HG03095 (cell line): ENCODE results near the gene DLX6.

Source experiments
- ATAC-seq: cut with Tn5 transposase; IDR thresholded peaks from one replicate; pipeline ENCODE4 v1.9.1; 2021; ENCODE audit warnings: moderate library complexity; ENCODE audit not compliant: unreplicated experiment

Gene DLX6

DNA sequence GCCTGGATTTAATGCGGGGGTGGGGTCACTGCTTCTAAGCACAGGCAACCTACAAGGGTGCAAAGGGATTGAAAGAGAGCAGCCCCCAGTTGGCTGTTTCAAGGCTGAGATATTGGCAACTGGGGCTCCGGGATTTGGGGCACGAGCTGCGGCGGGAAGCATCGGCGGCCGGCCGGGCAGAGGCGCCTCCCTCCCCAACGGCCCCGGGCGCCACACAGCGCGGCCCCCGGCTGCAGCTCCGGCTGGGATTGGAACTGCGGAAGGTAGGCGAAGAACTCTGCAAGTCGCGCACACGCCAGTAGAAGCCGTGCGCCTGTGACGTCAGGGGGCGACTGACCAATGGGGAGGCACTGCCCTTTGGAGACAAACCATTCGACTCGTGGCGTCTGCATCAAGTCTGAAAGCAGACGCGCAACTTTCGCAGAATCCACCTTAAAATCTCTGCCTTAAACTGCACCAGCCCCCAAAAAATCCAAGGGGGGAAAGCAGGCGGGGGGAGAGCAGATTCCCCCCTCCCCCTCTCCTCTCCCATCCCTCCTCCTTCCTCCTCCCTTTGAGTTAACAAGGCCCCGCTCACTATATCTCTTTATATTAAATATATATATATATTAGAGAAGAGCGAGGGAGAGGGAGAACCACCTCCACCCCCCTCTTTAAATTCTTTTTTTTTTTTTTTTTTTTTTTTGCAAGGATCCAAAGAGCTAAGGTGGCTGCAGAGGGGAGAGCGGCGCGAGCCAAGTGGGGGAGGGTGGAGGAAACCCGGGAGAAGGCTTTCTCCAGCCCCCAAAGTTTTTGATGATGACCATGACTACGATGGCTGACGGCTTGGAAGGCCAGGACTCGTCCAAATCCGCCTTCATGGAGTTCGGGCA lies at the start of gene DLX6:
Gene DLX6, plus strand, starts transcription at position 371 of the 872 bp plus-strand sequence. Its CDS starts 425 bp downstream, at position 796.
- no peak for ATAC-seq

DNA sequence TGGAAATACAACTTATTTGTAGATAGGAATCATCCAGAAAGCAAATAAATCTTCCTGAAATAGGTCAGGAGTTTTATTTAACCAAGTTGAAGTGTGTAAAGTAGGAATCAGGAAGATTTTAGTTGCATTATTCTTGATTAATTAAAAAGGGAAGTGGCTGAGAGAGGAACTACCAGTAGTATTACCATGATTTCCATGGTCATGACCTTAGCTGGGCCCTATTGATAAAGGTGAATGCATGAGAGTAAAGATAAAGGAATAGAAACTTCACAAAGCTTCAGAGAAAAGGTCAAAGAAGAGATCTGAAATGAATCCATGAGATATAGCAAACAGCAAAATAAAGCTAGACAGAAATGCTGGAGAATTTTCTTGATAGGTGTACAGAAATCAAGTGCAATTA lies 46.2 kb upstream of the DLX6 start:
- ATAC-seq: no peak

DNA sequence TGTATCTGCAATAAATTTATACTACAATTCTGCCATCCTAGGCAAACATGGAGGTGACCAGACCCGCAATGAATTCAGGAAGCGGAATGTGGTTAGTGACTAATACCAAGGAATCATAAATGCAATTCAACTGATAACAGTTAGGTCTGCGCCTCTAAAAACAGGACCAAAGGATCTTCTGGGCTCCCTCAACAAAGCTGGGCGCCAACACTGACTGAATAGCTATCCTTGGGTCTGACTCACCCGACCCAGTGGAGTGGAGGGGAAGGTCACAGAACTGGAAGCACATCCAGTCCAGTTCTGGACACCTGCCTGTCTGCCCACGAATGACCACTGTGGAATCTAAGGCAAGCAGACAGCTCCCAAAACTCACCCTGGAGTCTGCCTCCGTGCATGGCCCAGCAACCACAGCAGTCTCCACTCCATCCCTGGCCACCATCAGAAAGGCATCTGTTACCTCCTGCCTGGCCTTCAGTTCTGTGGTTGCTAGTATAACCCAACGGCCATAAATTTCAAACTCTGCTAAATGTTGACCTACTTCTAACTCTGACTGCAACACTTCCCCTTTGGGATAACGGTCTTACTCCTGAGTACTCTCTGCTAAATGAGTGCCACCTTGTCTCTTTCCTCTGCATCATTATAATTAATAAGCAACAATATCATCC lies 43.0 kb upstream of the DLX6 start:
- ATAC-seq: no peak

DNA sequence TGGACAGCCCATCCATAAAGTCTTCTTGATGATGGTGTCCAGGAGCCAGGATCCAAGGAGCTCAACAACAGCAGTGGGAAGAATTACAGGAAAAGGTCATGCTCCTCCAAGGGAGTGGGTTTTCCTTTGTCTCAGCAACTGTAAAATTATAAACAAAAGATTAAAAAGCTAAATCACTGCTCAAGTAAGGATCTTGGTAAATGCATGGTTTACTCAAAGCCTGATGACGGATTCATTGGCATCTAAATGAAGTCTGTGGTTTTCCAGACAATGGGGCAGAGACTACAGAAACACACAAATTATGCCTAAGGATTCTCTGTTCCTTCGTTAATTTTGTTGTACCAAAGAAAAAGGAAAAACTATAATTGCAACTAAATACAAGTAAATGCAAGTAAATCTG lies 36.4 kb upstream of the DLX6 start:
- no peak for ATAC-seq

DNA sequence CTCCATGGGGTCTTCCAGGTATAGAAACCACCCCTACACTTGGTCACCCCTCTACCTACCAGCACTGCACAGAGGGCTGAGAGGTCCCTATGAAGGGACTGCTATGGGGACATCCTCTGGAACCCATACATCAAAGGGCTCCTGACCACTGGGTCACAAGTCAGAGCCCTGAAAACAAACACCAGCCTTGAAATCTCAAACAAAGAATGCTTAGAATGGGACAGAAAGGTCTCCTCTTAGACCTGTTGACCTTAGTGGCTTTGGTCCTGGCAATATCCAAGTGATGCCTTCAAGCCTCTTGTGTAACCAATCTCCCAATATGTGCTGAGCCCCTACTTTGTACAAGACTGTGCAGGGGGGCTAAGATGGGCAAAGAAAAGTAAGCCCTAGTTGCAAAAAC lies 34.6 kb upstream of the DLX6 start:
- ATAC-seq: no peak

DNA sequence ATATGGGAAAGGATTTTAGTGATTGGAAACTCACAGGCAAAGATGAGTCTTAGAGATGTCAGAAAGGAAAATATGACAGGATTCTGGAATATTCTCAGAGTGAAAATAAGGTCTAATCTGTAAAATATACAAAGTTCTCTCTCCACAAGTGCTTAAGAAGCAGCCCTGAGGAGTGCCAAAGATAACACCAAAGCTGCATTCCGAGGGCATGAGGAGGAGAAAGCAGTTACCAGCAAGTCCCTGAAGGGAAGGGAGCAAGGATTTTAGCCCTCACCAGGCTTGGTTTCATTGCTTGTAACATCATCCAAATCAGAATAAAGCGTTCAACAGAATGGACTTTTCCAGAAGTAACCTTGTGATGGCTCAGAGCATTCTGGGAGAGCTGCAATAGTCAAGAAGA lies 31.4 kb upstream of the DLX6 start:
- no peak for ATAC-seq

DNA sequence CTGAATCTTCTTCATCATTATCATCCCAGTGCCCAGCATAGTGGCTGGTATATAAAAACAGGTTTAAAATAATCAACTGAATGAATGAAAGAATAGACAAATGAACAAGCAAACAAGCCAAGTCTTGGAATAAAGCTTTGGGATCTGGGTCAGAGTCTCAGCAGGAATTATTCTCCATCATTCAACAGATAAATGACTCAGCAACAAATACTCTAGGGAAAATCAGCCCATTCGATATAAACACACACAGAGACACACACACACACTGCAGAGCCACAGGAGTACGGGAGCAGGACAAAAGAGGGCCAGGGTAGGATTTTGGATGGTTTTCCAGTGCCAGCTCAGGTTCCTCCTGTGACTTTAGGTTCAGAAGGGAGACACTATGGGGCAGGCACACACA lies 29.2 kb upstream of the DLX6 start:
- ATAC-seq: no peak

DNA sequence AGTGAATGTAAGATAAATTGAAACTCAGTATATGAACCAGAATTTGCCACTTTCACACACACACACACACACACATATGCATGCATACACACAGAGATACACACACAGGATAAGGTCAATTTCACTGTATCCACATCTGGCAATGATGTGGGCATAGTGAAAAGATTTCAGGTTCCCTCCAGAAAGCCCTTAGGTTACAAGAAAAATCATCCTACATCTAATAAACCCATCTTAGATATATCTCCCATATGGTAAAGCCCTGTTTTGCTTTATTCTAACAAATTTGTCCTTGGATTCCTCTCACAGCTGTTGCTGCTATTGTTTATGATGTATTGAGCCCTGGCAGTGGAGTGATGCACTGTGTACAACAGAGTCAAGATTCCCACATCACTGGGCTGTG lies 27.9 kb upstream of the DLX6 start:
- ATAC-seq: no peak

DNA sequence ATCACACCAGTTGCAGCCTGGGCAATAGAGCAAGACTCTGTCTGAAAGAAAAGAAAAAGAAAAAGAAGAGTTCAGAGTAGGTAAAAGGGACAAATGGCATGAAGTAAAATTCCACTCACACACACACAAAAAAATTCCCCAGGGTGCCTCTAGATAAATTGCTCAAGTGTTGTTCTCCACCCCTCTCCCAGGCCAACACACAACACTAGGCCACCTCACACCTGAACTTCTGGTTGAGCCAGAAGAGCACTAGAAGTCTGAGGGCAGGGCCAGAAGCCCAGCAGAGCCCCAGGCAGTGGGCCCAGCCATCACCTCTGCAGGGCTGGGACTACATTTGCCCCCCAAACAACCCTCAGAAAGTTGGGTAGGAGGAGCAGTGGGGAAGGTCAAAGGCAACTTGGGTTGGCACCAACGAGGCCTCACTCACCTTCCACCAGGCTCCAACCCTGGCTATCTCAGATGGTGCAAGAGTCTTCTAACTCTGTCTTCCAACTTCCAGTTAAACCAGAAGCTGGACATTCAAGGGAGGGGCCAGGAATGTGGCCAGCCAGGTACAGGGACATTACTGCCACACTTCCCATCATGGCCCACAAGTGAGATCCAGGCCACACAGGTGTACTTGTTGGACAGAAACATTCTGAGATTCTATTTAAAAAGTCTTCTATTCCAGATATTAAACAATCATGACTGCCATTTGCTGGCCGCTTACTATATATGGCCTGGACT lies 25.6 kb upstream of the DLX6 start:
- no peak for ATAC-seq

DNA sequence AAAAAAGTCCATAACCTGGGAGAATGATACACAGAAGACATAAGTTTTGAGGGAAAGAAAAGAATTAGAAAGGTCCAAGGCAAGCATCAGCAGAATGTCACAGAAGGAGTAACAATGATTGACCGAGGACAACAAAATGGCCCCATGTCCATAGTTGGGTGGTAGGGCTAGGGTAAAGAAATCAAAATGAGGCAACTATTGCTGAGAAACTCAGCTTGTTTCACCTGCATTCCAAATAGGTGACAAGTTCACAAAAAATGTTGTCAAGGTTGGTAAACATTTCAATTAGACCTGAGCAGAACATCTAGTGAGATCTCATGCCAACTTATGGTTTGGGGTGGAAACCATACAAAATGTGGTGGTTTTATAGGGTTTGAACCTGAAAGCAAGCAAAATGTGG lies 22.8 kb upstream of the DLX6 start:
- no peak for ATAC-seq

DNA sequence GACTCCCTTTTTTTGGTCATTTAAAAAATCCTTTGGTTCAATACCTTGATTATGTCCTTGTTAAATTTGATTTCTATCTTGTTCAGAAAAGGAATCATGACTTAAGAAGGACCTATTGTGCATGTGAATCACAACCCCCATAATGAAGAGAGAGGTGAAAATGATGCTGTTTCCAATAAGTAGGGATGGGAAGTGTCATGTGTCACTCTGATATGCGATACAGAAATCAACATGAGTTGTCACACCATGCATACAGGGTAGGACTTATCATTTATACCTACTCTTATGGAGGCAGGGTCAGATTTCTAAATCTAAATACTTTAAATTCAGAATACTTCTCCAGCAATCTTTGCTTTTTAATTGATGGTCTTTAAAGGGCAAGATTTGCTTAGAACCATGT lies 19.4 kb upstream of the DLX6 start:
- no peak for ATAC-seq

DNA sequence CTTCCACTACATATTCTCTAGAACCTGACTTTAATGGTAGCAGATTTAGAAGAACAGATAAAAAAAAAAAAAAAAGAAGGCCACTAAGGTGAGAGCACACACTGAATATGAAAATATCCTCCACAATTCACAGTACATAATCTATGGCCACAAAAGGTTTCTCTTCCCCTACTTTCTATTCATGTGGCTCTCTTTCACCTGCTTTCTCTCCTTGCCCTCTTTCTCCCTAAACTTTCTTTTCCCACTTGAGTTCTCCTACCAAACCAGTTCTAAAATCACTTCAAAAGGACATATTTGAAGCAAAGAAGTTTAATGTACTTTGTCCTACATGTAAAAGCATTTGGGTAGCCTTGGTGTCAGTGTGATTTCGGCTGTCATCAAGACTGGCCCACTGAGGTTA lies 18.5 kb upstream of the DLX6 start:
- no peak for ATAC-seq

DNA sequence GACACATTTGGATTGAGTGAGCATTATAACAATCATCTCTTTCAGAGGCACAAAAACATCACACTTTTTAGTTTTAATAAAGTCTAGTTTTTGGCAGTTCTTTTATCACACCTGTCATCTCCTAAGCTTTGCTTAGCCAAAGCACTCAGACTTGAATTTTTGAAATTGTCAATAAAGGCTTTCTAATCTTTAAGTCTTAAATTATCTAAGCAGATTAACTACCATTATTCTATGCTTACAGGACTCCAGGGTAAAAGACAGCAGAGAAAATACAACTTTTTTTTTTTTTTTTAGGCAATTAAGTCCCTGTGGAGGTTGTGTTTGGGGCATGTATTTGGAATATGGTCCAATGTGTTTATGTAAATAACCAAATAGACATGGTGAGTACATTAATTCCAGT lies 17.6 kb upstream of the DLX6 start:
- ATAC-seq: no peak

DNA sequence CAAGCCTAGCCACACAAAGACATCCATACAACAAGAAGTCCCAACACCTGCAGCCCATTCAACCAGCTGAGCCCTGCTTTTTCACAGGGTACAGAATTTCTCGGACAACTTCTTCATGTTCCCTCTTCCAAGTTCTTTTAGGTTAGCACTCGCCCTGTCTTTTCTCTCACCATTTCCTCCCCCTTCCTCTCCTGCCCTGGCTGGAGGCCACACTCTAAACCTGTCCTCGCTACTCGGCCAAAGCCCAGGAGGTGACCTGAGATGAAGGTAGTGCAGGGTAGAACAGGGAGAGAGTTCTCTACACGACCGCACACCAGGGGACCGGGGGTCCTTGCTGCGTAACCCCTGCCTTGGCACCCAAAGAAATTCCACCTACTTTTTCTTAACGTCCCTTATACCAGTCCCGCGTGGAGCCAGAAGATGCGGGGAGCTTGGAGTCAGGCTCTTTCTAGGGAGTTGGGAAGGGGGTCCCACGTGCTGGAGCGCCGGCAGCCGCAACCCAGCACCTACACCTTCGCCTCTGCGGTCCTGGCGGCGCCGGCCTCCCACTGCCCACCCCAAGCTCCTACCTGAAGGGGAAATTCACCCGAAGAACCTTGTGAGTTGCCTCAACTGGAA lies 16.0 kb upstream of the DLX6 start:
- ATAC-seq: no peak

DNA sequence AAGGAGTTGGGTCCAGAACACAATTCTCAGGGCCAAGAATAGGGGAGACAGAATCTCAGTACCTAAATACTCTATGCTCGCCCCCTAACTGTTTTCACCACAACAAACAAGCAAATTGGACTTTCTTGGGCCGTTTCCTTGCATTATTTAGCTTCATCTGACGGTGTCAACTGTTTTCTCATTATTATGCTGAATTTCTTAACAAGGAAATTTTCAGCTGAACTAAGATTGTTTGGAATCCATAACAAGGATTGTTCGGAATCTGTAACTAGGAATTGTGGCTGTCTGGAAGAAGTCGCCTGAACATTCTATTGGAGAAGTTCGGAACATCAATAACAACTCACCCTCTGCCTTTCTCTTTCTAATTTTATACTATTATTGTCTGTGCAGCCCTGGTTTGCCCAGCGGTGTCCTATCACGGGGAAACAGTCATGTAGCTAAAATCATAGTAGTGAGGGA lies 15.5 kb upstream of the DLX6 start:
- no peak for ATAC-seq

DNA sequence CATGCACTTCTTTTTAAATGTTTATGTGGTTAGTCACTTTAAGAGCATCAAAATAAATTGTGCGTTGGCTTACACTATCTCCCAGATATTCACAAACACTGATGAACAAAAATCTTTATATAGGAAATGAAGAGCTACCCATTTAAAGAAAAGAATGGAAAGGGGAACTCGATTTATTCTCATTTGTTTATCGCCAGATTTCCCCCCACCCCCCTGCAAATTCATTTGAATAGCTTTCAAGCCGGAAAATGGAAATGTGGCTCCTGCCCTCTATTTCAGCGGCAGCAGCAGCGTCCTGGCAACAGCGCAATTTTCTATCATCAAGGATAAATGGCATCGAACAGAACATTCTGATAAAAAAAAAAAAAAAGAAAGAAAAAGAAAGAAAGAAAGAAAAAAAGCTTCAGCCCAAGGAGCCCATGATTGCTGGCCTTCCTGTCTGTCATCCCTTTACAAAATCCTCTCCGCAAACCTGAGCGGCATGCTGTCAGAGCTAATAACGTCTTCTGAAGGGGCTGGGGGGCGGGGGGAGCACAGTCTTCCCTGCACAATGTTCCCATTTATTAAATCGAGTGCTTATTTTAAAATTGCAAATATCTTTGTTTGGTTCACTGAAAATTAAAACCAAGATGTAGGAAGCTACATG lies 13.7 kb upstream of the DLX6 start:
- no peak for ATAC-seq

DNA sequence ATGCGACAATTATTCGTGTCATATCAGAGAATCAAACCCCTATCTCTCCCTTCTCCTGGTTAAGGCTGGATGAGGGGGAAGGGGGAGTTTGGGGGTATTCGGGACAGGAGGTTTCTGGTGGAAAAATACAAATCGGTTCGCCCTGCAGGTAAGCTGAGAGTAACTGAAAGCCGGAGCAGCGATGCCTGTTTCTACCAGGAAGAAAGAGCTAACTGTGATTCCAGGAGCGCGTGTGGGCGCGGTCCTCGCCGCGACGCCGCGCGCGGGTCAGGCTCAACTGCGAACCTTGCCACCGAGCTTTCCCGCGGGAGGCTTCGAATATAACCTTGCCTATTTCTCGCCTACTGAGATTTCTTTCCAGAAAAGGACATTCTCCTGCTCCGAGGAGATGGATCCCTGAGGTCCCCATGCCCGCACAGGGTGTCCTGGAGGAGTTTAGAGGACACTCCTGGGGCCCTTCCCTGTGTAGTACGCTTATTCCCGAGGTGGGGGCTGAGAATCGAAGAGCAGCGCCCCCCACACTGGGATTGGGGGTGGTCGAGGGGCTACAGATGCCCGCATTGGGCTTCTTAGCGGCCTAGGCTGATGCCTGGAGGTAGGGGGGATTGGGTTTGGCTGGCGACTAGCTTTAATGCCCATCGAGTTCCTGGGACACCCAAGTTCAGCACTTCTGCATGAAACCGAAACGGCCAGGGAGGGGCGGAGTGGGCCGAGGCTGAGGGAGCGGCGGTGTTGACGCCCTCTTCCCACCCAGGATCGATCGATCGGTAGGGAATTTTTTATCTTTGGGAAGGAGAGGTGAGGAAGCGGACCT lies 13.0 kb upstream of the DLX6 start:
- ATAC-seq: no peak

DNA sequence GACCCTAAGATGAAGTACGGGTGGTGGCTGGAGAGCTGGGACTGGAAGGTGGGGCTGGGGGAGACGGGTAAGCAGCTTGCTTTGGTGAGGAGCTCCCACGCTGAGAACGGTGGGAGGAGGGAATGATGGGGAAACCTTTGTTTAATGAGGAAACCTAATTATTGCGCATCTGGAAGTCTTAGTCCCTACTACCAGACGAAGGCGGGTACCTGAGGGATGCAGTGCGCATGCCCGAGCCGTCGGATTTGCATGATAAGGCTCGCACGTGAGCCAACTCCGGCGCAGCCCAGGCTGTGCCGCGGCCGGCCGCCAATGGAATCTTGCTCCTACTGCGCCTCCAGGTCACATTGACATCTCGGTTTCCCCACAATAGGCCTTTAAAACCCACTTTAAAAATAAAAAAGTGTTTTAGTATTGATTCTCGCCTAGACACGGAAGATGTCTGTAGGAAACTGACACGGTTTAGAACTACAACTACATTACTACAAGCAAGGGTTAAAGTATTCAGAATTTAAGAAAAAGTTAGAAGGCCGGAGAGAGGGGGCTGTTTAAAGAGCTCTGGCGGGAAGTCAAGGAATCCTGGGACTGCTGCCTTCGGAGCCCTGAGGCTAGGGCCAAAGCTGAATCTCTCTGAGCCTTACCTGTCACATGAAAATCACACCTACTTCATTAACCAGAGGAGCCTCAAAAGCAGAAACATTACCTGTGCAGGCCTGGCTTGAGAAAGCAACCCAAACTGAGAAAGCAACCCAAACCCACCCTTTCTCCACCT lies 12.1 kb upstream of the DLX6 start:
- no peak for ATAC-seq

DNA sequence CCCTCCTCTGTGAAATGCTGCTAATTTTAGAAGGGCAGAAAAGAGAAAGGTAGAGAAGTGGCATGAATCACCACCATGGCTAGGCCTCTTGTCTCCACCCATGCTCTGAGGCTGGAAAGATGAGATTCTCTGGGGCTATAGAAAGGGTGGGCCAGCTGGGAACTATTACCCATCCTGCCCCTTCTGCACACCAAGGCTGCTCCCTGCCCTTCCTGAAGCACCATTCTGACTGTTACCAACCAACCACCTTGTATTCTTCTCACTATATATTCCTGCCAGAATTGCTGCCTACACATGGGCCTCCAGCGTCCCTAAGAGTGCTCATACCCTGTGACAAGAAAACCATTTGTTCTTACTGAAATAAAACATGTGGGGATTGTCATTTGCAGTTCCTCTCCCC lies 11.4 kb upstream of the DLX6 start:
- no peak for ATAC-seq
